Measurements from ENCODE around the gene LDLRAD4.

LDLRAD4 gene

GRCh38 chr18:13269013-13269280 lies 50.4 kb downstream of the LDLRAD4 start:
- Histone ChIP-seq H3K4me3 (replicated peaks; ENCODE audit: insufficient read depth, low read length) (no peak overlapping the region), H3K27me3 (ENCODE audit: insufficient read depth, poor library complexity, severe bottlenecking) (peaks cover 14% of the 10 kb centered on the region), H3K27ac (replicated peaks) (no peak overlapping the region)
- no peak for DNase-seq (ENCODE audit: low read depth in 1 of 2, low spot score in 1 of 2)
- peak; percentile 15; the same call in 1 of the 2 replicates for TF ChIP-seq SPI1 (IDR thresholded peaks at IDR 0.05; ENCODE audit: borderline replicate concordance, low read depth)
- no peak for TF ChIP-seq REST (IDR thresholded peaks at IDR 0.05; ENCODE audit: insufficient replicate concordance, low read depth)

GRCh38 chr18:13269521-13270011 lies 51.0 kb downstream of the LDLRAD4 start:
- TF ChIP-seq REST (IDR thresholded peaks at IDR 0.05; ENCODE audit: insufficient replicate concordance, low read depth), result no peak
- TF ChIP-seq GABPA (IDR thresholded peaks at IDR 0.05; ENCODE audit: low read depth), result no peak
- no peak for TF ChIP-seq CTCF (IDR thresholded peaks at IDR 0.05; ENCODE audit: insufficient read depth, low read length)
- no peak for TF ChIP-seq POLR2AphosphoS5 (IDR thresholded peaks at IDR 0.05; ENCODE audit: low read depth)
- TF ChIP-seq SPI1 (IDR thresholded peaks at IDR 0.05; ENCODE audit: borderline replicate concordance, low read depth), result no peak
- no peak for DNase-seq (ENCODE audit: low read depth in 1 of 2, low spot score in 1 of 2)
- Histone ChIP-seq H3K27ac (replicated peaks) (no peak overlapping the region), H3K27me3 (ENCODE audit: insufficient read depth, poor library complexity, severe bottlenecking) (peaks cover 14% of the 10 kb centered on the region), H3K4me3 (replicated peaks; ENCODE audit: insufficient read depth, low read length) (no peak overlapping the region)

GRCh38 chr18:13270279-13270855 lies 51.8 kb downstream of the LDLRAD4 start:
- H3K27me3 ChIP-seq (ENCODE audit: insufficient read depth, poor library complexity, severe bottlenecking), result peaks cover 11% of the 10 kb centered on the region

GRCh38 chr18:13271302-13271911 lies 52.8 kb downstream of the LDLRAD4 start:
- Histone ChIP-seq H3K27me3 (ENCODE audit: insufficient read depth, poor library complexity, severe bottlenecking) (peaks cover 11% of the 10 kb centered on the region), H3K4me3 (replicated peaks; ENCODE audit: insufficient read depth, low read length) (no peak overlapping the region), H3K27ac (replicated peaks) (no peak overlapping the region)
- no peak for DNase-seq (ENCODE audit: low read depth in 1 of 2, low spot score in 1 of 2)
- TF ChIP-seq GABPA (IDR thresholded peaks at IDR 0.05; ENCODE audit: low read depth) (no peak), SPI1 (IDR thresholded peaks at IDR 0.05; ENCODE audit: borderline replicate concordance, low read depth) (no peak), REST (IDR thresholded peaks at IDR 0.05; ENCODE audit: insufficient replicate concordance, low read depth) (no peak), CTCF (IDR thresholded peaks at IDR 0.05; ENCODE audit: insufficient read depth, low read length) (no peak), POLR2AphosphoS5 (IDR thresholded peaks at IDR 0.05; ENCODE audit: low read depth) (no peak)

More at GRCh38 chr18:13270279-13270855, 51.8 kb downstream of the LDLRAD4 start:
- H3K27ac ChIP-seq (replicated peaks), result no peak overlapping the region
- H3K4me3 ChIP-seq (replicated peaks; ENCODE audit: insufficient read depth, low read length), result no peak overlapping the region
- TF ChIP-seq GABPA (IDR thresholded peaks at IDR 0.05; ENCODE audit: low read depth), result no peak
- no peak for DNase-seq (ENCODE audit: low read depth in 1 of 2, low spot score in 1 of 2)

All from HL-60 (cell line).